ENCODE results near the gene LAMC2.
A peak's percentile ranks its signal among the peaks of the same experiment; 100 is the strongest.

Gene LAMC2

DNA sequence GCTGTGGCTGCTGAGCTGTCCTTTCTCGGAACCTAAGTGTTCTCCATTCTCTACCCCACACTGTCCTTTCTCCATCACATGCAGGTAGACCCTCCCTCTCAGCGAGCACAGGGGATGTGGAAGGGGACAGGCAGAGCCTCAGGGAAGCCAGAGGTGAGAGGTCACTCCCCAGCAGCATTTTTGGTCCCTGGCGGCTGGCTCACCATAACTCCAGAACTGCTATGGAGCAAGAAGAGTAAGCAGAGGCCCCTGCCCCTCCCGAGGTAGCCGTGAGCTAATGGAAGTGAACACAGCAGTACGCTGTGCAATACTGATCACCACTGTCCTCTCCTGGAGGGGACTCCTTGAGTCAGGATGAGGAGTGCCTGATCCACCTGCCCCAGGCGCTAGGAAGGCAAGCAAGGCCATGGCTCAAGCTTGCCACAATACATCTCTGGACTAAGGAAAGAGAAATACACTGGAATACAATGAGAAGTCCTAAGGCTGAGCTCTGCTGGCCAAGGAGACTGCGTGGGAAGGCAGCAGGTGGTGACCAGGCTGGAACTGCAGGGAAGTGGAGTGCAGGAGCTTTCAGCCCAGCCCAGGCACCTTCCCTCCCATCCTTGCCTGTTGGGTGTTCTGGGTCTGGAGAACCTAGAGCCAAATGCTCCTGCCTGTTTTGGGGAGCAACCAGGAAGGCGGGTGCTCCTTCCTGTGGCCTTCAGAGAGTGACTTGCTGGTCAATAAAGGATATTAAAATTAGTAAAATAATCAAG is 96.2 kb downstream of the LAMC2 start:
- in situ Hi-C loops (cut with HindIII; ENCODE audit: low pct_ligation_motif_present, low sequenced_read_pairs), result no loop called here
- Histone ChIP-seq H3K27me3 (replicated peaks) (no peaks in the 10 kb centered on the region), H3K36me3 (replicated peaks) (no peaks in the 10 kb centered on the region), H3K27ac (no peak overlapping the region), H3K4me3 (ENCODE audit: low read depth, low read length) (no peak overlapping the region)
- no peak for DNase-seq
- TF ChIP-seq, protein P1, sequence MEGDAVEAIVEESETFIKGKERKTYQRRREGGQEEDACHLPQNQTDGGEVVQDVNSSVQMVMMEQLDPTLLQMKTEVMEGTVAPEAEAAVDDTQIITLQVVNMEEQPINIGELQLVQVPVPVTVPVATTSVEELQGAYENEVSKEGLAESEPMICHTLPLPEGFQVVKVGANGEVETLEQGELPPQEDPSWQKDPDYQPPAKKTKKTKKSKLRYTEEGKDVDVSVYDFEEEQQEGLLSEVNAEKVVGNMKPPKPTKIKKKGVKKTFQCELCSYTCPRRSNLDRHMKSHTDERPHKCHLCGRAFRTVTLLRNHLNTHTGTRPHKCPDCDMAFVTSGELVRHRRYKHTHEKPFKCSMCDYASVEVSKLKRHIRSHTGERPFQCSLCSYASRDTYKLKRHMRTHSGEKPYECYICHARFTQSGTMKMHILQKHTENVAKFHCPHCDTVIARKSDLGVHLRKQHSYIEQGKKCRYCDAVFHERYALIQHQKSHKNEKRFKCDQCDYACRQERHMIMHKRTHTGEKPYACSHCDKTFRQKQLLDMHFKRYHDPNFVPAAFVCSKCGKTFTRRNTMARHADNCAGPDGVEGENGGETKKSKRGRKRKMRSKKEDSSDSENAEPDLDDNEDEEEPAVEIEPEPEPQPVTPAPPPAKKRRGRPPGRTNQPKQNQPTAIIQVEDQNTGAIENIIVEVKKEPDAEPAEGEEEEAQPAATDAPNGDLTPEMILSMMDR (IDR thresholded peaks at IDR 0.05; ENCODE audit: low read depth, low read length, missing control alignments), result peak; percentile 1

DNA sequence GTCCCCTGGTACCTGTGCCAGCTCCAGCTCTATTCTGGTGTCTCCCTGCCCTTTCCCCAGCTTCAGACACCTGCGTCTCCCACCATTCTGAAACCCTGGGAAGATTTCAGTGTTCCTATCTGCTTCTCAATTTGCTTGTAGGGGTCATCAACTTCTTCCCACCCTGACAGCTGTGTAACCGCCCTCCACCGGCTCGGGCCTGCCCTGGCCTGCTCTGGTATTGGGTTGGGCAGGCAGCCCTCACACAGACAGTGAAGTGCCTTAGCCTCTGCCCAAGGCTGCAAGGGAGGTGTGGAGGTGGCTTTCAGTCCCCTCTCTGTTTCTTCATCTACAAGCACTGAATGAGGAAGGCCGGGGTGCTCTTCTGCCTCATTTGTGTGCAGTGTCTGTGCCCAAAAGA is 97.2 kb downstream of the LAMC2 start:
- Histone ChIP-seq H3K4me3 (ENCODE audit: low read depth, low read length) (no peak overlapping the region), H3K27me3 (replicated peaks) (no peaks in the 10 kb centered on the region), H3K27ac (no peak overlapping the region), H3K36me3 (replicated peaks) (no peaks in the 10 kb centered on the region)
- TF ChIP-seq, protein P1 (IDR thresholded peaks at IDR 0.05; ENCODE audit: low read depth, low read length, missing control alignments), result no peak
- DNase-seq, result no peak
- in situ Hi-C loops (cut with HindIII; ENCODE audit: low pct_ligation_motif_present, low sequenced_read_pairs), result no loop called here

DNA sequence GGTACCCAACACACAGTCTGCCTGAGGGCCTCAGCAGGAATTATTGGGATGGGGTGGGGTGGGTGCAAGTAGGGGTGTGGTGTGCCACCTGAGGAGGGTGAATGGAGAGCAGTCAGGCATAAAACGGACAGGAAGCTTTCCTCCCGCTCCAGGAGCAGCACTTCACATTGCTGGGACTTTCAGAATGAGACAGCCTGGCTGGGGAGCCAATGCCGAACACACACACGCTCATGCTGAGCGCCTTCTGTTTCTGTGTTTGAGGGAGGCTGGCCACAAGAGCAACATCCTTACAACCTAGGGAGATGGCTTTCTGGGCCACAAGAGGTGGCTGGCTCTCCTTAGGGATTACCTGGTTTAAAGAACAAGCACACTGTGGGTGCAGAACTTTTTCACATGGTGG is 98.0 kb downstream of the LAMC2 start:
- H3K4me3 ChIP-seq (ENCODE audit: low read depth, low read length), result no peak overlapping the region
- TF ChIP-seq, protein P1 (IDR thresholded peaks at IDR 0.05; ENCODE audit: low read depth, low read length, missing control alignments), result no peak
- H3K27me3 ChIP-seq (replicated peaks), result no peaks in the 10 kb centered on the region
- H3K36me3 ChIP-seq (replicated peaks), result no peaks in the 10 kb centered on the region
- no peak overlapping the region for H3K27ac ChIP-seq
- in situ Hi-C loops (cut with HindIII; ENCODE audit: low pct_ligation_motif_present, low sequenced_read_pairs), result no loop called here
- no peak for DNase-seq

DNA sequence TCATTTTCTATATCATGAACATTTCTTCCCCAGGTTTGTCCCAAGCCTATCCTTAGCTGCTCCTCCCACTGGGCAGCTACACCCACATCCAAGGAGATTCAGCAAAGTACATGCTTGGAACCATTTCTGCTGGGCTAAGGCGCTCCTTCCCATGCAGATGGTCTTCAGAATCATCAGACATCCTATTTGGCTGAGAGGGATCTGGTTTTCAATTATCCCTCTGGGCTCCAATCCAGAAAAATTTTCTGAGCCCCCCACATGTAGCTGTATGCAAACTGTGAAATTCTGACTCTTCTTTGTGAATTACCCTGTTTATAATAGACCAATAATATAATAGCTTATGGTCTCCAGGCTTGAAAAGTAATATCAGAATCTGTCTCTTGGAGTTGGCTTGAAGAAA is 99.2 kb downstream of the LAMC2 start:
- TF ChIP-seq, protein P1 (IDR thresholded peaks at IDR 0.05; ENCODE audit: low read depth, low read length, missing control alignments), result no peak
- H3K27me3 ChIP-seq (replicated peaks), result no peaks in the 10 kb centered on the region
- in situ Hi-C loops (cut with HindIII; ENCODE audit: low pct_ligation_motif_present, low sequenced_read_pairs), result no loop called here

DNA sequence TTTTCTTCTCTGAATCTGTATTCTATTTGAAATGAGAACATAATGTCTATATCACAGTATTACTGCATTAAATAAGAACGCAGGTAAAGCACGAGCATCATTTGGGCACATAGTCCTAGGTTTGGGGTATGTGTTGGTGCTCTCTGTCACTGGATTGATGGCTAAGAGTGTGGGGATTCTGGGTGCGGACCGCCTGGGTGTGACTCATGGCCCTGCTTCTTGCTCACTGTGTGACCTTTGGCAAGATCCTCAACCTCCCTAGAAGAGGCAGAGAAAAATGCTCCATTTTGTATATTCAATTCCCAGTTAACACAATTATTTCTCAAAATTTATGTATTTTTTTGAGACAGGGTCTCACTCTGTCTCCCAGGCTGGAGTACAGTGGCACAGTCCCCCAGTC is 99.7 kb downstream of the LAMC2 start:
- Histone ChIP-seq H3K4me3 (ENCODE audit: low read depth, low read length) (no peak overlapping the region), H3K36me3 (replicated peaks) (no peaks in the 10 kb centered on the region), H3K27me3 (replicated peaks) (no peaks in the 10 kb centered on the region), H3K27ac (no peak overlapping the region)
- peak; percentile 16 for DNase-seq
- TF ChIP-seq, protein P1 (IDR thresholded peaks at IDR 0.05; ENCODE audit: low read depth, low read length, missing control alignments), result no peak
- in situ Hi-C loops (cut with HindIII; ENCODE audit: low pct_ligation_motif_present, low sequenced_read_pairs), result no loop called here

More for the DNA sequence above, 99.2 kb downstream of the LAMC2 start:
- Histone ChIP-seq H3K36me3 (replicated peaks) (no peaks in the 10 kb centered on the region), H3K27ac (no peak overlapping the region), H3K4me3 (ENCODE audit: low read depth, low read length) (no peak overlapping the region)
- no peak for DNase-seq

DNA sequence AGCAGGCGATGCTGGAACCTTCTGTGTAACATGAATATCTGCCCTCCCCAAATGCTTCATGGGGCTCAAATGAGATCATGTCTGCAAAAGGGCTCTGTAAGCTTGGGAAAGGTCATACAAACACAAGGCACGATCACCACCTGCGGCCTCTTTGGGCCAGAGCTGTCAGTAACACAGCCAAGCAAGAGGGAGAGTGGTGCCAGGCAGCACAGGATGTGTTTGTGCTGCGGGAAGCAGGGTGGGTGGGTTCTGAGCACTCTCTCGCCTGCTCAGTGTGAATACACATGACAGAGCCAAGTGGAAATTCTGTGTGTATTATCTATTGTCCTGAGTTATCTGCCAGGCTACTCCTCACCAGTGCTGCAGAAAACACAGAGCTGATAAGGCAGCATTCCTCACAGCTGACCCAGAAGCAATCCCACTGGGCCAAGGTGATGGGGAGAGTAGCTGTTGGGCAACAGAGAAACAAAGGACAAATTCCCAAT is 101.2 kb downstream of the LAMC2 start:
- in situ Hi-C loops (cut with HindIII; ENCODE audit: low pct_ligation_motif_present, low sequenced_read_pairs), result no loop called here
- Histone ChIP-seq H3K27me3 (replicated peaks) (no peaks in the 10 kb centered on the region), H3K4me3 (ENCODE audit: low read depth, low read length) (no peak overlapping the region), H3K36me3 (replicated peaks) (no peaks in the 10 kb centered on the region), H3K27ac (no peak overlapping the region)
- DNase-seq, result peak; percentile 55
- TF ChIP-seq, protein P1 (IDR thresholded peaks at IDR 0.05; ENCODE audit: low read depth, low read length, missing control alignments), result no peak
